H1 (cell line): ENCODE data around the gene CHSY1. TPM values are rescaled to one million over a fixed set of nuclear protein-coding genes. Genes with fewer than 3 reads are reported as not detected.

Experiments
- CHD2 ChIP-seq: IDR thresholded peaks from 2 replicates; pipeline ENCODE4 v1.6.1; 2012; ENCODE audit warnings: low read length, improper control_type of control experiment
- HDAC2 ChIP-seq, 2 experiments: fragments of 300-600 bp in 1 of 2; sonication (generic) in 1 of 2; IDR thresholded peaks; 2 replicates each; pipeline ENCODE4 v1.6.1; 2011 to 2012; ENCODE audit warnings: low read depth in 2 of 2, low read length in 2 of 2, mild to moderate bottlenecking in 2 of 2, moderate library complexity in 2 of 2, borderline replicate concordance in 1 of 2, inconsistent platforms in 1 of 2
- KDM1A ChIP-seq: fragments of 200-600, 300-600 bp; sonication (generic); IDR thresholded peaks from 2 replicates; pipeline ENCODE4 v1.7.1; 2016; ENCODE audit warnings: mild to moderate bottlenecking, low read length, borderline replicate concordance
- RFX5 ChIP-seq: IDR thresholded peaks from 2 replicates; pipeline ENCODE4 v1.6.1; 2011; ENCODE audit warnings: low read depth, low read length, improper control_type of control experiment, borderline replicate concordance
- TAF1 ChIP-seq: IDR thresholded peaks from 2 replicates; pipeline ENCODE4 v1.6.1; 2011; ENCODE audit warnings: mild to moderate bottlenecking, low read depth, low read length
- TEAD4 ChIP-seq: IDR thresholded peaks from 2 replicates; pipeline ENCODE4 v1.6.1; 2012; ENCODE audit warnings: low read depth, low read length, inconsistent platforms, mixed read lengths
- polyA plus RNA-seq, 7 experiments: library from polyadenylated mRNA; depleted of rRNA in 3 of 7; stranded (reverse) in 5 of 7; unstranded in 2 of 7; fragments of >200 nt in 5 of 7; fragments of 200-250 nt in 2 of 7; gene quantifications; 1 replicate in 5 of 7; 2 replicates in 1 of 7; 4 replicates in 1 of 7; pipeline versions ENCODE4 v1.2.1 to v1.2.3, GENCODE V29; 2011 to 2013; ENCODE audit warnings: missing spikeins in 2 of 7, mixed read lengths in 2 of 7
- total RNA-seq: library from RNA; stranded (reverse); fragmentation: NEBNext Ultra II Directional; extraction: Animal tissue kit (Norgen Biotek cat#: 25700); gene quantifications from 2 replicates; pipeline ENCODE4 v1.2.1, GENCODE V29; 2021
- TF ChIP-seq, protein P1 (sequence below), 3 experiments: IDR thresholded peaks; 1 replicate in 2 of 3; 2 replicates in 1 of 3; pipeline versions ENCODE4 v1.5.1 to v1.6.1; 2011; ENCODE audit warnings: low read length in 3 of 3, mild to moderate bottlenecking in 3 of 3, inconsistent platforms in 2 of 3, low read depth in 1 of 3, moderate library complexity in 1 of 3; ENCODE audit not compliant: insufficient read depth in 1 of 3; ENCODE audit errors: control extremely low read depth in 1 of 3

Gene CHSY1
- total and polyA plus RNA-seq, 2 of the 8 experiments (the other 6 are each of a cell fraction or from before 2014, with no cell fraction given): 24.9 to 60.7 TPM

GRCh38 chr15:101273534-101273933 is 21.7 kb upstream of the CHSY1 start (continued):
- TF ChIP-seq, protein P1, sequence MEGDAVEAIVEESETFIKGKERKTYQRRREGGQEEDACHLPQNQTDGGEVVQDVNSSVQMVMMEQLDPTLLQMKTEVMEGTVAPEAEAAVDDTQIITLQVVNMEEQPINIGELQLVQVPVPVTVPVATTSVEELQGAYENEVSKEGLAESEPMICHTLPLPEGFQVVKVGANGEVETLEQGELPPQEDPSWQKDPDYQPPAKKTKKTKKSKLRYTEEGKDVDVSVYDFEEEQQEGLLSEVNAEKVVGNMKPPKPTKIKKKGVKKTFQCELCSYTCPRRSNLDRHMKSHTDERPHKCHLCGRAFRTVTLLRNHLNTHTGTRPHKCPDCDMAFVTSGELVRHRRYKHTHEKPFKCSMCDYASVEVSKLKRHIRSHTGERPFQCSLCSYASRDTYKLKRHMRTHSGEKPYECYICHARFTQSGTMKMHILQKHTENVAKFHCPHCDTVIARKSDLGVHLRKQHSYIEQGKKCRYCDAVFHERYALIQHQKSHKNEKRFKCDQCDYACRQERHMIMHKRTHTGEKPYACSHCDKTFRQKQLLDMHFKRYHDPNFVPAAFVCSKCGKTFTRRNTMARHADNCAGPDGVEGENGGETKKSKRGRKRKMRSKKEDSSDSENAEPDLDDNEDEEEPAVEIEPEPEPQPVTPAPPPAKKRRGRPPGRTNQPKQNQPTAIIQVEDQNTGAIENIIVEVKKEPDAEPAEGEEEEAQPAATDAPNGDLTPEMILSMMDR (IDR thresholded peaks at IDR 0.05; ENCODE audit: control extremely low read depth in 1 of 3, insufficient read depth in 1 of 3, low read depth in 1 of 3, low read length in 3 of 3): no peak
- no peak for TF ChIP-seq KDM1A
- TF ChIP-seq TAF1: no peak
- TF ChIP-seq TEAD4: no peak
- no peak for TF ChIP-seq RFX5
- no peak for TF ChIP-seq CHD2
- no peak for TF ChIP-seq HDAC2 (IDR thresholded peaks at IDR 0.05; ENCODE audit: borderline replicate concordance in 1 of 2, low read depth in 2 of 2, low read length in 2 of 2)
